NCI-H2171 (cell line): ENCODE results near the gene EME1.
A peak's percentile ranks its signal among the peaks of the same experiment; 100 is the strongest.
"Not testable (repeated sequence)": the region's sequence is repeated elsewhere in the genome, so short reads cannot be mapped to it uniquely, and the experiment has no call there.

Experiments used
- DNase-seq: peaks from one replicate; lab custom pipeline; 2025; lab: John Stamatoyannopoulos, UW

The EME1 gene, protein sequence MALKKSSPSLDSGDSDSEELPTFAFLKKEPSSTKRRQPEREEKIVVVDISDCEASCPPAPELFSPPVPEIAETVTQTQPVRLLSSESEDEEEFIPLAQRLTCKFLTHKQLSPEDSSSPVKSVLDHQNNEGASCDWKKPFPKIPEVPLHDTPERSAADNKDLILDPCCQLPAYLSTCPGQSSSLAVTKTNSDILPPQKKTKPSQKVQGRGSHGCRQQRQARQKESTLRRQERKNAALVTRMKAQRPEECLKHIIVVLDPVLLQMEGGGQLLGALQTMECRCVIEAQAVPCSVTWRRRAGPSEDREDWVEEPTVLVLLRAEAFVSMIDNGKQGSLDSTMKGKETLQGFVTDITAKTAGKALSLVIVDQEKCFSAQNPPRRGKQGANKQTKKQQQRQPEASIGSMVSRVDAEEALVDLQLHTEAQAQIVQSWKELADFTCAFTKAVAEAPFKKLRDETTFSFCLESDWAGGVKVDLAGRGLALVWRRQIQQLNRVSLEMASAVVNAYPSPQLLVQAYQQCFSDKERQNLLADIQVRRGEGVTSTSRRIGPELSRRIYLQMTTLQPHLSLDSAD

GRCh38 chr17:50372758-50373556 lies at the start of gene EME1, which contains the start of gene MRPL27:
TSS of gene EME1 (plus strand) at chr17:50373229. CDS start at chr17:50375209, 1,980 bp downstream.
TSS of gene MRPL27 (minus strand) at chr17:50373184. CDS start at chr17:50373170, 14 bp downstream.
- DNase-seq, result peak; percentile 90

GRCh38 chr17:50325906-50326305 lies 47.1 kb upstream of the EME1 start:
- DNase-seq, result no peak

GRCh38 chr17:50326831-50327364 lies 46.1 kb upstream of the EME1 start:
- DNase-seq, result no peak

DNA sequence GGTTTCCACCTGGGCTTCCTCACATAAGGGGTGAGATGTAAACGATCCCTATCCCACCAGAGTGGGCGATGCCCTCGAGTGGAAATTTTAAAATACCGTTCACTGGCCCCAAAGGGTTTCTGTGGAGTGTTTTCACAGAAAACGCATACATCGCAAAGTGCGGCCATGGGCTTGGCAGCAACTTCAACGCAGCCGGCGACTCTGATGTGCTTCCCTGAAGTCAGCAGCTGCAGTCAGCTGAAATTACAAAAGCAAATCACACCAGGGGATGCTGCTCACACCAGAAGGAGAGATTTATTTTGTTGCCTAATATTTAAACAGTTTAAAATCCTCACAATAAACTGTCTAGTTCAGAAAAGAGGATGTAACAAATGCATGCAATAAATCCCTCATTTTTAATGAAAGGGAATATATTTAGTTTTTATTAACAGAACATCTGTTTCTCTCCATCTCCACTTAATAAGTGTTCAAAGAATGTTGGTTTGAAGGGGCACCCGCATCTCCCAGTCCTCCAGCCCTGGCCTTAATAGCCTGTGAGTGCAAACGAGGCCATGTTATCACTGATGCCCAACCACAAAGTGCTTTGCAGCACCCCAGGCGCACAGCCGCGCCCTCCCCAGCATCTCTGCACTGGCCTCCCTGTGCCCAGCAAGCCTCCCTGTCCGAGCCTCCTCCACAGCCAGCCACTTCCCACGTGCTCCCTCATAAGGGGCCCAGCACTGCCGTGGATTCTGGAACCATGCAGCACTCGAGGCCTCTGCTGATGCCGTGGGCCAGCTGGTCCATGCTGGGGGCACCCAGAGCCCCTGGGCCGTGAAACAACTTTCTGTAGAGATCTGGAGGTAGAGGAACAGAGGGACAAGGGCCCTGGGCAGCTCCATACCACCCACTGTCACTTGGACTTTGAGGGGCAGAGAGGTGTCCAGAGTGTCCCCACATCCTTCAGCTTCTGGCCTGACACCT lies 44.4 kb upstream of the EME1 start:
- no peak for DNase-seq

GRCh38 chr17:50329716-50330115 lies 43.3 kb upstream of the EME1 start:
- DNase-seq, result no peak

DNA sequence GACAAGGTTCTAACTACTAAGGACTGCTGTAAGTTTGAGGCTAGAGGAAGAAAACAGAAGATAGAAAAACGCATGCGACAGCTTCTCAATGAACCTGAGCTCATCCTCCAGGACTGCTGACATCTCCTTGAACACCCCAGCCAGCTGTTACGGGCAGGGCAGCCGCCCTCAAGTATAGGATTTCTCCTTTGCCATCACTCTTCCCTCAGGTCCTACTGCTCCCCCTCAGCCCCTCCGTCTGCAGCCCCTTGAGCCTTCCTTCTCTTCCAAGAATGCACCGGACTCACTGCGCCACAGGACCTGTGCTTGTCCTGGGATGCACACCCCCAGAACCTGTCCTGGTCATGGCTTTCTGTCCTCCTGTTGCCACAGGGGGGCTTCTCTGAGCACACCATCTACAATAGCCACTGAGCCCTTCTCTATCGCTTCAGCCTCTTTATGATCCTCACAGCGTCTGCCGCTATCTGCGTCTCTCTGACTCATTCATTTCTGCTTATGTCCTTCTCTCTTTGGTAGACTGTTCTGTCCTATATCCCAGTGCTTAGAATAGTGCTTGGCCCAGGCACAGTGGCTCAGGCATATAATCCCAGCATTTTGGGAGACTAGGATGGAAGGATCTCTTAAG lies 42.8 kb upstream of the EME1 start:
- DNase-seq, result no peak

DNA sequence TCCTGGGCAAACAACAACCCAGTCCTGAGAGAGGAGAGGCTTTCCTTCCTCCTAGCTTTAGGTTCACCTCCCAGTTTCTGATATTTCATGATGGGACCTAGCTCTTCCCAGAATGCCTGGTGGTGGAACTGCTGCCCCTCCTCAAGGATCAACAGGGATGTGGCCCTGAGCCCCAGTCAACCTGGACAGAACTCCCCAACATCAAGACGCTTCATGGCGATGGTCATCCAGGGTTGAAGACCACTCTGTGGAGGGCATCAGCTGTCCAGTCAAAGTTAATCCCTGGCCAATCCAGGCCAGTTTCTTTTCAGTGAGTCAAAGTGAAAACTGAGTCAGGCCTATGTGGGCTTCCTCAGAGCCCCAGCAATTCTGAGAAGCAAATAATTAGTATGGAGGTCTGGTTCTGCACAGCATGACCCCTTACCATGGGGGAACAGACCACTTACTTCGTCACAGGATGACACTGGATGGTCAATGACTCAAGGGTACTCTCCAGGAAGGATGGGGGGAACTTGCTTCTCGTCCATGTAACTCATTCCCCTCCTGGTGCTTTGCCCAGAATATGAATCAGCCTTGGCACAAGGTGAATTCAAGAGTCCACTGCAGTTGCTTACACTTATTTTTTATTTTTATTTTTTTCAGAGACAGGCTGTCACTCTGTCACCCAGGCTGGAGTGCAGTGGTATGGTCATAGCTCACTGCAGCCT lies 41.8 kb upstream of the EME1 start:
- DNase-seq, result no peak

DNA sequence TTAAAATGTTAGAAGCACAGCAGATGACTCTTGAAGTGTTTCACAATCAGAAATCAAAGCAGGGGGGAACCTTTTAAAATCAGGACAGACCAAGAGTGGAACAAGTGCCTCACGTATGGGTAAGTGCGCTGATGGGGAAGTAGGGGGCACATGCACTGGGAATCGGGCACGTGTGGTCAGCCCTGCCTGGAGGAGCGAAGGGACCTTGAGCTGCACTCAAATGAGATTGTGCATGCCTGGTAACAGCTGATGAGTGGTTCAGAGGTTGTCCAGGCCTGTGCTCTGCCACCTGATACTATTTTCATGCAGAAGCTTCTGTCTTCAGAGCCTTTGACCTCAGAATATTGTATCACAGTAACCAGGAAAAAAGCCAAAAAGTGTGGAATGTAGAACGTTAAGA lies 40.8 kb upstream of the EME1 start:
- DNase-seq, result no peak

GRCh38 chr17:50333291-50334057 lies 39.6 kb upstream of the EME1 start:
- not testable (repeated sequence) for DNase-seq

DNA sequence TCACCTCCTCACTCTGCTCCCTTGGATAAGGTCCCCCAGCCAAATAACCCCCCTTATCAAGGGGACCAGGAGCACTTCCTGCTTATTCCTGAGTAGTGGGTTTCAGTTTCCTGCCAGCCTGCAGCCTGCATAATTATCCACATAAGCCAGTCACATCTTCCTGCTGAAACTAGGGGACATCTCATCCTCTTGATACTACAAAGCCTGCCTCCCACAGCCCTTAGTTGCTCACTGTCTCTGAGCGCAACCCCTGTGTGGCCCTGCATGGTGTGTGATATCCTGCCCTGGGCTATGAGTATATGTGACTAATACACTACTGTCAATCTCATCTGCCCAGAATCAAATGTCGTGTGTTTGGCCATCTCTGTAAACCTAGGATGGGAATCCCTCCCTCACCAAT lies 35.1 kb upstream of the EME1 start:
- DNase-seq, result no peak

DNA sequence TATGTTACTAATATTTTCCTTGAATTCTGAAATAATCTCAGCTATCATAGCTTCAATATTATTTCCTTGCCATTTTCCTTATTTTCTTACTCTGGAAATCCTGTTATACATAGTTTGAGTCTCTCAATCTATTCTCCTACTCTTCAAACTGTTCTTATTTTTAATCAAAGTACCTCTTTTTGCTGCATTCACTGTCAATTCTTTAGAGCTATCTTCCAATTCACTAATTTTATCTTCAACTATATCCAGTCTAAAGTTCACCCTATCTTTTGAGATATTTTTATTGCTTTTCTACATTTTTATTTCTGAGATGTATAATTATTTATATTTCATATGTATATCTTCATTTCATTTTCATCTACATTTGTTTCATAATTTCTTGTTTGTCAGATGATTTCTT lies 34.4 kb upstream of the EME1 start:
- DNase-seq, result no peak

DNA sequence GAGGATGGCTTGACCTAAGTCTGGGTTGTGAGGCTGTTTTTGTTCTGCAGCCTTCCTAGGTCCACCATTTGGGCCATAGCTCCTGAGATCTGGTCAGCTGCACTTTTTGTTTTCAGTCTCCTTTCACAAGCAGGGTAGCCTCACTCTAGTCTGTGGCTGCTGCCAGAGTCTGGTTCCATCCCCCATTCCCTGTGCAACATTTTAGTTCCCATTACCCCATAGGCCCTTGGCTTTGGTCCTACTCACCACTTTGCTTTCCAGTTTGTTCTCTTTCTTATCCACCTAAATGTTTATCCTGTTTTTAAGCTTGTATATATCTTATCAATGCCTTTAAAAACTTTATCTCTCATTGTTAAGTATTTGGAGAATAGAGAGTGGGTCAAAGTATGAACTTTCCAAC lies 33.6 kb upstream of the EME1 start:
- DNase-seq, result no peak

DNA sequence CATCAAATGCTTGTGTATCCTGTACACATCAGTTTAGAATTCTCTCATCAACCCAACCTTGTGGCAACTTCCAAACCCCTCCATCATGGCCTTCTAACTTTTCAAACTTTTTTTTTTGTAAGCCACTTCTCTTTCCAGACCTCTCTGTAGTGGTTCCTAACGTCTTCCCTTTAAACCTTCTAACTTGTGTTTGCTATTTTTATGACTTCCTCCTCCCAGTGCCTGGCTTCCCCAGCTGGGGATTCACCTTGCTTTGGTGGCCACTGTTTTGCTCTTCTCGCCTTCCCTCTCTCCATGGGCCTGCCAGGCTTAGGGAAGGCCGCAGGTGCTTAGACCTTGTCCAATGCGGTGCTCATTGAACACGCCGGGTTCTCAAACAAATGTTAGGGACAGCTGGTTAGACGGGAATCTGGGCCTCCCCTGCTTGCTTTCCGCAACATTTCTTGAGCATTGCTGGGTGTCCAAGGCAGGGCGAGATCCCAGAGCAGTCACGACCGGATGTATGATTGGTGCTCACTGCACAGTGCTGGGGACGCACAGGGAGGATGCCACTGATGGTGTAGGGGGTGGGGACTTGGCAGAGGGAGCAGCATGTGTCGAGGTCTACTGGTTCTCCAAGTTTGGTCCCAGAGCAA lies 28.2 kb upstream of the EME1 start:
- no peak for DNase-seq

DNA sequence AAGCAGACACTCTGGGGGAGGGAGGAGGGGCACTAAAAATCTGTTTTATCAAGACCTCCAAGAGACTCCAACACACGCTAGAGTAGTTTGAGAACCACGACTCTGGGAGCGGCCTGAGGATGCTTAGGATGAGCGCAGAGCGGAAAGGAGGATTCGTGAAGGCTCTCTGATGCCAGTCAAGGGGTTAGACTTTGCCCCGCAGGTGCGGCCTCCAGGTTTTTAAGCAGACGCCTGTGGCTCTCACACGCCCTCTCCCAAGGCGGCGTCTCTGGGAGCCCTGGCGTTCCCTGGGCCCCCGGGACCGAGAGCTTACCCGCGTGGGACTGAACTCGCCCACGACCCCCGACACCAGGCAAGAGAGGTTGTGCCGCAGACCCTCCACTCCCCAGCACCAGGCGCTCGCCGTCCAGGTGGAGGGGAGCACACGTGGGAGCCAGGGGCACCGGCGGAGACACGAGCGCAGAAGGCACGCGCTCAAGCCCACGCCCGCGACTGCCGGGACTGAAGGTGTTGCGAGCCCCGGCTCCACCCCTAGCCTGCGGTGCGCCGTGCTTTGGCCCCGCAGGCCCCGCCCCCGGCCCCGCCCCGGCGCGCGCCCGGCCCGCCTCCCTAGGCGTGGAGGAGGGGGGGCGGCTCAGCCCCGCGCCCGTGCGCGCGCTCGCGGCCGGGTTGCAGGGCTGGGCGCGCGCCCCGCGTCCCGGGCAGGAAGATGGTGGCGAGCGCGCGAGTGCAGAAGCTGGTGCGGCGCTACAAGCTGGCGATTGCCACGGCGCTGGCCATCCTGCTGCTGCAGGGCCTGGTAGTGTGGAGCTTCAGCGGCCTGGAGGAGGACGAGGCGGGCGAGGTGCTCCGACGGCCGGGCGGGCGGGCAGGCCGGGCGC lies 27.4 kb upstream of the EME1 start, which contains the start of gene XYLT2:
XYLT2 (plus strand) TSS at position 695 of the 881 bp plus-strand sequence; CDS start at position 710, 15 bp downstream.
- peak; percentile 91 for DNase-seq

- DNase-seq, result no peak
These were observed 26.5 kb upstream of the EME1 start for GRCh38 chr17:50346313-50347116.

DNA sequence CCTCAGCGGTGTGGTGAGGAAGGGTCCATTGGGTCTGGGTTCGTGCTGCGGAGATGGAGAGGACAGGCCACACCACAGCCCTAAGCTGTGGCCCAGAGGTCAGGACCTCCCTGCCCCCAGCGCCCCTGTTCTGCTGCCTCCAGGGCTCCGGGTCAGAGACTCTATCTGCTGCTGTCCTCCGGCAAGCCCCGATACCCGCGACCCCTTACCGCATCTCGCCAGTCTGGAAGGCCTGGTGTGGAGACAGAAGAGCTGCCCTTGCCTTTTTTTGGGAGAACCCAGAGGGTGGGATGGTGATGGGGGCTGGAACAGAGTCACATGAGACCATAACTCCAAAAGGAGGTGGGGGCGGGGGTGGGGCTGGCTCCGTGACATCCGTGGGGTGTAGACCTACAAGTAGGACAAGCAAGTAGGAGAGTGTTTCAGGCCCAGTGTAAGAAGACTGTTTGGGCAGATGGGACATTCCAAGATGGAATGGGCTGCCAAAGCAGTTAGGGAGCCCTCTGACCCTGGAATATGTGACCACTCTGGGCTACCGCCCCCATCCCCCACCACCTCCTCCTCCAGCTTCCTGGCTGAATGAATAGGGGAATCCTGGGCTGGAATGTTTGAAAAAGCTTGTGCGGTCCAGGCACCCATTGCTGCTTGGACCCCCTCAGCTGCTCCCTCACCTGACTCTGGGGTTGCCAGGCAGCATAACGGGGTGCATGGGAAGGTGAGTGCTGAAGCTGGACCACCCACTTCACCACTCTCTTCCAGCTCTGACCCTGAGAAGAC lies 25.7 kb upstream of the EME1 start:
- DNase-seq, result no peak
